GM23338 (cell line): ENCODE data around the gene SLC36A3.

Source experiments
- CREB1 ChIP-seq: fragments of 250-450 bp; sonication (Bioruptor Pico); IDR thresholded peaks from 2 replicates; pipeline ENCODE4 v1.5.0; 2020; ENCODE audit warnings: low read depth, mild to moderate bottlenecking, moderate library complexity
- EZH2 ChIP-seq: fragments of 200-600 bp; sonication (generic); IDR thresholded peaks from one replicate; pipeline ENCODE4 v1.8.0; 2017; ENCODE audit warnings: antibody characterized with exemption, mild to moderate bottlenecking, low read depth; ENCODE audit not compliant: unreplicated experiment
- EZH2phosphoT487 ChIP-seq: fragments of 200-600 bp; sonication (generic); IDR thresholded peaks from one replicate; pipeline ENCODE4 v1.8.1; 2018; ENCODE audit warnings: antibody characterized with exemption; ENCODE audit not compliant: unreplicated experiment
- JUNB ChIP-seq: IDR thresholded peaks from one replicate; pipeline ENCODE4 v1.6.1; 2016; ENCODE audit warnings: antibody characterized with exemption; ENCODE audit not compliant: unreplicated experiment
- POLR2AphosphoS5 ChIP-seq: IDR thresholded peaks from 2 replicates; pipeline ENCODE4 v1.6.1; 2016; ENCODE audit warnings: antibody characterized with exemption, low read depth
- STAT1 ChIP-seq: IDR thresholded peaks from one replicate; pipeline ENCODE4 v1.6.1; 2016; ENCODE audit warnings: antibody characterized with exemption; ENCODE audit not compliant: unreplicated experiment
- ZNF114 ChIP-seq: fragments of 250-450 bp; sonication (Bioruptor Pico); IDR thresholded peaks from 2 replicates; pipeline ENCODE4 v1.5.0; 2020; ENCODE audit warnings: mild to moderate bottlenecking, moderate library complexity
- ZNF331 ChIP-seq: fragments of 250-450 bp; sonication (Bioruptor Pico); IDR thresholded peaks from 2 replicates; pipeline ENCODE4 v1.5.0; 2020; ENCODE audit warnings: low read depth, mild to moderate bottlenecking, moderate library complexity
- TF ChIP-seq, protein P1 (sequence below), 2 experiments: fragments of 200-600 bp in 1 of 2; sonication (generic) in 1 of 2; conservative IDR thresholded peaks; 2 replicates each; pipeline versions ENCODE4 v1.5.1 to v1.6.1; 2016 to 2017; ENCODE audit warnings: antibody characterized with exemption in 2 of 2, low read depth in 2 of 2, mild to moderate bottlenecking in 2 of 2, moderate library complexity in 1 of 2
- TF ChIP-seq, protein P2 (sequence below): IDR thresholded peaks from one replicate; pipeline ENCODE4 v1.6.1; 2018; ENCODE audit warnings: antibody characterized with exemption; ENCODE audit not compliant: unreplicated experiment
- TF ChIP-seq, protein P3 (sequence below): fragments of 250-450 bp; sonication (Bioruptor Pico); IDR thresholded peaks from 2 replicates; pipeline ENCODE4 v1.5.0; 2020; ENCODE audit warnings: mild to moderate bottlenecking, moderate library complexity
- TF ChIP-seq, protein P4 (sequence below): IDR thresholded peaks from 2 replicates; pipeline ENCODE4 v1.6.1; 2016; ENCODE audit warnings: antibody characterized with exemption

DNA sequence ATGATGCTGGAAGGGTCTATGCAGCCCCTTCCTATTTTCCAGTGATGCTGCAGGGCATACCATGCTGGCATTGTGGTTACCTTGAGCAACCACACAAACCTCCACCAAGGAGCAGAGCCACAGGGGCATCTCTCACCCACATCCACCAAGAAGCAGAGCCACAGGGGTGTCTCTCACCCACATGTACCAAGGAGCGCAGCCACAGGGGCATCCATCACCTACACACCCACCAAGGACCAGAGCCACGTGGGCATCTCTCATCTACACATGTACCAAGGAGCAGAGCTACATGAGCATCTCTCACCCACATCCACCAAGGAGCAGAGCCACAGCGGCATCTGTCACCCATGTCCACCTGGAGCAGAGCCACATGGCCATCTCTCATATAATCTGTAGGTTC is 59.4 kb downstream of the SLC36A3 start:
- TF ChIP-seq, protein P1, sequence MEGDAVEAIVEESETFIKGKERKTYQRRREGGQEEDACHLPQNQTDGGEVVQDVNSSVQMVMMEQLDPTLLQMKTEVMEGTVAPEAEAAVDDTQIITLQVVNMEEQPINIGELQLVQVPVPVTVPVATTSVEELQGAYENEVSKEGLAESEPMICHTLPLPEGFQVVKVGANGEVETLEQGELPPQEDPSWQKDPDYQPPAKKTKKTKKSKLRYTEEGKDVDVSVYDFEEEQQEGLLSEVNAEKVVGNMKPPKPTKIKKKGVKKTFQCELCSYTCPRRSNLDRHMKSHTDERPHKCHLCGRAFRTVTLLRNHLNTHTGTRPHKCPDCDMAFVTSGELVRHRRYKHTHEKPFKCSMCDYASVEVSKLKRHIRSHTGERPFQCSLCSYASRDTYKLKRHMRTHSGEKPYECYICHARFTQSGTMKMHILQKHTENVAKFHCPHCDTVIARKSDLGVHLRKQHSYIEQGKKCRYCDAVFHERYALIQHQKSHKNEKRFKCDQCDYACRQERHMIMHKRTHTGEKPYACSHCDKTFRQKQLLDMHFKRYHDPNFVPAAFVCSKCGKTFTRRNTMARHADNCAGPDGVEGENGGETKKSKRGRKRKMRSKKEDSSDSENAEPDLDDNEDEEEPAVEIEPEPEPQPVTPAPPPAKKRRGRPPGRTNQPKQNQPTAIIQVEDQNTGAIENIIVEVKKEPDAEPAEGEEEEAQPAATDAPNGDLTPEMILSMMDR (conservative IDR thresholded peaks at IDR 0.05; ENCODE audit: low read depth in 2 of 2): no peak
- TF ChIP-seq EZH2phosphoT487: no peak
- TF ChIP-seq EZH2: no peak
- TF ChIP-seq CREB1 (CRISPR knock-in tag): no peak
- TF ChIP-seq POLR2AphosphoS5: no peak
- TF ChIP-seq, protein P2, sequence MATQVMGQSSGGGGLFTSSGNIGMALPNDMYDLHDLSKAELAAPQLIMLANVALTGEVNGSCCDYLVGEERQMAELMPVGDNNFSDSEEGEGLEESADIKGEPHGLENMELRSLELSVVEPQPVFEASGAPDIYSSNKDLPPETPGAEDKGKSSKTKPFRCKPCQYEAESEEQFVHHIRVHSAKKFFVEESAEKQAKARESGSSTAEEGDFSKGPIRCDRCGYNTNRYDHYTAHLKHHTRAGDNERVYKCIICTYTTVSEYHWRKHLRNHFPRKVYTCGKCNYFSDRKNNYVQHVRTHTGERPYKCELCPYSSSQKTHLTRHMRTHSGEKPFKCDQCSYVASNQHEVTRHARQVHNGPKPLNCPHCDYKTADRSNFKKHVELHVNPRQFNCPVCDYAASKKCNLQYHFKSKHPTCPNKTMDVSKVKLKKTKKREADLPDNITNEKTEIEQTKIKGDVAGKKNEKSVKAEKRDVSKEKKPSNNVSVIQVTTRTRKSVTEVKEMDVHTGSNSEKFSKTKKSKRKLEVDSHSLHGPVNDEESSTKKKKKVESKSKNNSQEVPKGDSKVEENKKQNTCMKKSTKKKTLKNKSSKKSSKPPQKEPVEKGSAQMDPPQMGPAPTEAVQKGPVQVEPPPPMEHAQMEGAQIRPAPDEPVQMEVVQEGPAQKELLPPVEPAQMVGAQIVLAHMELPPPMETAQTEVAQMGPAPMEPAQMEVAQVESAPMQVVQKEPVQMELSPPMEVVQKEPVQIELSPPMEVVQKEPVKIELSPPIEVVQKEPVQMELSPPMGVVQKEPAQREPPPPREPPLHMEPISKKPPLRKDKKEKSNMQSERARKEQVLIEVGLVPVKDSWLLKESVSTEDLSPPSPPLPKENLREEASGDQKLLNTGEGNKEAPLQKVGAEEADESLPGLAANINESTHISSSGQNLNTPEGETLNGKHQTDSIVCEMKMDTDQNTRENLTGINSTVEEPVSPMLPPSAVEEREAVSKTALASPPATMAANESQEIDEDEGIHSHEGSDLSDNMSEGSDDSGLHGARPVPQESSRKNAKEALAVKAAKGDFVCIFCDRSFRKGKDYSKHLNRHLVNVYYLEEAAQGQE: no peak
- TF ChIP-seq JUNB: no peak
- no peak for TF ChIP-seq ZNF114 (CRISPR knock-in tag)
- TF ChIP-seq, protein P3, sequence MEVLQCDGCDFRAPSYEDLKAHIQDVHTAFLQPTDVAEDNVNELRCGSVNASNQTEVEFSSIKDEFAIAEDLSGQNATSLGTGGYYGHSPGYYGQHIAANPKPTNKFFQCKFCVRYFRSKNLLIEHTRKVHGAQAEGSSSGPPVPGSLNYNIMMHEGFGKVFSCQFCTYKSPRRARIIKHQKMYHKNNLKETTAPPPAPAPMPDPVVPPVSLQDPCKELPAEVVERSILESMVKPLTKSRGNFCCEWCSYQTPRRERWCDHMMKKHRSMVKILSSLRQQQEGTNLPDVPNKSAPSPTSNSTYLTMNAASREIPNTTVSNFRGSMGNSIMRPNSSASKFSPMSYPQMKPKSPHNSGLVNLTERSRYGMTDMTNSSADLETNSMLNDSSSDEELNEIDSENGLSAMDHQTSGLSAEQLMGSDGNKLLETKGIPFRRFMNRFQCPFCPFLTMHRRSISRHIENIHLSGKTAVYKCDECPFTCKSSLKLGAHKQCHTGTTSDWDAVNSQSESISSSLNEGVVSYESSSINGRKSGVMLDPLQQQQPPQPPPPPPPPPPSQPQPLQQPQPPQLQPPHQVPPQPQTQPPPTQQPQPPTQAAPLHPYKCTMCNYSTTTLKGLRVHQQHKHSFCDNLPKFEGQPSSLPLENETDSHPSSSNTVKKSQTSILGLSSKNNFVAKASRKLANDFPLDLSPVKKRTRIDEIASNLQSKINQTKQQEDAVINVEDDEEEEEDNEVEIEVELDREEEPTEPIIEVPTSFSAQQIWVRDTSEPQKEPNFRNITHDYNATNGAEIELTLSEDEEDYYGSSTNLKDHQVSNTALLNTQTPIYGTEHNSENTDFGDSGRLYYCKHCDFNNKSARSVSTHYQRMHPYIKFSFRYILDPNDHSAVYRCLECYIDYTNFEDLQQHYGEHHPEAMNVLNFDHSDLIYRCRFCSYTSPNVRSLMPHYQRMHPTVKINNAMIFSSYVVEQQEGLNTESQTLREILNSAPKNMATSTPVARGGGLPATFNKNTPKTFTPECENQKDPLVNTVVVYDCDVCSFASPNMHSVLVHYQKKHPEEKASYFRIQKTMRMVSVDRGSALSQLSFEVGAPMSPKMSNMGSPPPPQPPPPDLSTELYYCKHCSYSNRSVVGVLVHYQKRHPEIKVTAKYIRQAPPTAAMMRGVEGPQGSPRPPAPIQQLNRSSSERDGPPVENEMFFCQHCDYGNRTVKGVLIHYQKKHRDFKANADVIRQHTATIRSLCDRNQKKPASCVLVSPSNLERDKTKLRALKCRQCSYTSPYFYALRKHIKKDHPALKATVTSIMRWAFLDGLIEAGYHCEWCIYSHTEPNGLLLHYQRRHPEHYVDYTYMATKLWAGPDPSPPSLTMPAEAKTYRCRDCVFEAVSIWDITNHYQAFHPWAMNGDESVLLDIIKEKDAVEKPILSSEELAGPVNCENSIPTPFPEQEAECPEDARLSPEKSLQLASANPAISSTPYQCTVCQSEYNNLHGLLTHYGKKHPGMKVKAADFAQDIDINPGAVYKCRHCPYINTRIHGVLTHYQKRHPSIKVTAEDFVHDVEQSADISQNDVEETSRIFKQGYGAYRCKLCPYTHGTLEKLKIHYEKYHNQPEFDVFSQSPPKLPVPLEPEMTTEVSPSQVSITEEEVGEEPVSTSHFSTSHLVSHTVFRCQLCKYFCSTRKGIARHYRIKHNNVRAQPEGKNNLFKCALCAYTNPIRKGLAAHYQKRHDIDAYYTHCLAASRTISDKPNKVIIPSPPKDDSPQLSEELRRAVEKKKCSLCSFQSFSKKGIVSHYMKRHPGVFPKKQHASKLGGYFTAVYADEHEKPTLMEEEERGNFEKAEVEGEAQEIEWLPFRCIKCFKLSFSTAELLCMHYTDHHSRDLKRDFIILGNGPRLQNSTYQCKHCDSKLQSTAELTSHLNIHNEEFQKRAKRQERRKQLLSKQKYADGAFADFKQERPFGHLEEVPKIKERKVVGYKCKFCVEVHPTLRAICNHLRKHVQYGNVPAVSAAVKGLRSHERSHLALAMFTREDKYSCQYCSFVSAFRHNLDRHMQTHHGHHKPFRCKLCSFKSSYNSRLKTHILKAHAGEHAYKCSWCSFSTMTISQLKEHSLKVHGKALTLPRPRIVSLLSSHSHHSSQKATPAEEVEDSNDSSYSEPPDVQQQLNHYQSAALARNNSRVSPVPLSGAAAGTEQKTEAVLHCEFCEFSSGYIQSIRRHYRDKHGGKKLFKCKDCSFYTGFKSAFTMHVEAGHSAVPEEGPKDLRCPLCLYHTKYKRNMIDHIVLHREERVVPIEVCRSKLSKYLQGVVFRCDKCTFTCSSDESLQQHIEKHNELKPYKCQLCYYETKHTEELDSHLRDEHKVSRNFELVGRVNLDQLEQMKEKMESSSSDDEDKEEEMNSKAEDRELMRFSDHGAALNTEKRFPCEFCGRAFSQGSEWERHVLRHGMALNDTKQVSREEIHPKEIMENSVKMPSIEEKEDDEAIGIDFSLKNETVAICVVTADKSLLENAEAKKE (CRISPR knock-in tag): no peak
- TF ChIP-seq STAT1: no peak
- TF ChIP-seq ZNF331 (CRISPR knock-in tag): no peak
- TF ChIP-seq, protein P4, sequence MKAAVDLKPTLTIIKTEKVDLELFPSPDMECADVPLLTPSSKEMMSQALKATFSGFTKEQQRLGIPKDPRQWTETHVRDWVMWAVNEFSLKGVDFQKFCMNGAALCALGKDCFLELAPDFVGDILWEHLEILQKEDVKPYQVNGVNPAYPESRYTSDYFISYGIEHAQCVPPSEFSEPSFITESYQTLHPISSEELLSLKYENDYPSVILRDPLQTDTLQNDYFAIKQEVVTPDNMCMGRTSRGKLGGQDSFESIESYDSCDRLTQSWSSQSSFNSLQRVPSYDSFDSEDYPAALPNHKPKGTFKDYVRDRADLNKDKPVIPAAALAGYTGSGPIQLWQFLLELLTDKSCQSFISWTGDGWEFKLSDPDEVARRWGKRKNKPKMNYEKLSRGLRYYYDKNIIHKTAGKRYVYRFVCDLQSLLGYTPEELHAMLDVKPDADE: no peak
